Left lung (tissue), 10 donors: ENCODE measurements around the gene ITGB5. TPM values are rescaled to one million over a fixed set of nuclear protein-coding genes. Genes with fewer than 3 reads are reported as not detected.

Experiments used
- ATAC-seq: fragments of 200-7000 bp; cut with Tn5 transposase; one replicate; pipeline ENCODE4 v1.9.1; 2020; ENCODE audit warnings: moderate library complexity
- DNase-seq, 4 donors: peaks; one replicate each; pipeline ENCODE4 v3.0.0-alpha.2; 2013 to 2020
- H3K27ac ChIP-seq, 2 donors: fragments of 200-600 bp; sonication (generic) in 1 of 2; one replicate each; pipeline versions ENCODE4 v1.5.0 to v1.8.0; 2020 to 2021
- H3K27me3 ChIP-seq, 2 donors: fragments of 200-600 bp; sonication (generic) in 1 of 2; one replicate each; pipeline versions ENCODE4 v1.5.0 to v1.8.0; 2020 to 2021
- H3K36me3 ChIP-seq, 2 donors: fragments of 200-600 bp; sonication (generic) in 1 of 2; one replicate each; pipeline versions ENCODE4 v1.5.0 to v1.8.0; 2020 to 2021
- H3K4me1 ChIP-seq, 2 donors: fragments of 200-600 bp; one replicate each; pipeline ENCODE4 v1.8.0; 2021
- H3K4me3 ChIP-seq, 2 donors: fragments of 200-600 bp; sonication (generic) in 1 of 2; one replicate each; pipeline versions ENCODE4 v1.5.0 to v1.8.0; 2020 to 2021; ENCODE audit warnings: mild to moderate bottlenecking in 1 of 2
- H3K9me3 ChIP-seq, 2 donors: fragments of 200-600 bp; sonication (generic) in 1 of 2; one replicate each; pipeline versions ENCODE4 v1.5.0 to v1.8.0; 2020 to 2021
- CTCF ChIP-seq, 2 donors: fragments of 200-600 bp; sonication (generic) in 1 of 2; IDR thresholded peaks; one replicate each; pipeline versions ENCODE4 v1.5.0 to v1.8.0; 2021; ENCODE audit warnings: antibody characterized with exemption in 2 of 2
- intact Hi-C, 2 donors: fragments of 100-400 bp; cut with DNase I; formaldehyde crosslinking; loops; one replicate each; pipeline versions ENCODE4 v1.11.2 to v1.14.2; 2022
- polyA plus RNA-seq, 6 donors: library from polyadenylated mRNA; unstranded; fragments of 120-200 nt; gene quantifications; one replicate each; pipeline ENCODE4 v1.2.1, GENCODE V29; 2013; ENCODE audit not compliant: insufficient read length in 6 of 6
- total RNA-seq, 2 donors: library from RNA; stranded (reverse); fragmentation: NEBNext Ultra II Directional; extraction: Animal tissue kit (Norgen Biotek cat#: 25700); gene quantifications; one replicate each; pipeline ENCODE4 v1.2.1, GENCODE V29; 2021
- donor health status: DM: no; HTN: yes; CAD: no.
- donor health status: DM: no; HTN: no; CAD: no.

The ITGB5 gene
- total and polyA plus RNA-seq, 8 donors = 54.8 to 142 (median 67.4) TPM

DNA sequence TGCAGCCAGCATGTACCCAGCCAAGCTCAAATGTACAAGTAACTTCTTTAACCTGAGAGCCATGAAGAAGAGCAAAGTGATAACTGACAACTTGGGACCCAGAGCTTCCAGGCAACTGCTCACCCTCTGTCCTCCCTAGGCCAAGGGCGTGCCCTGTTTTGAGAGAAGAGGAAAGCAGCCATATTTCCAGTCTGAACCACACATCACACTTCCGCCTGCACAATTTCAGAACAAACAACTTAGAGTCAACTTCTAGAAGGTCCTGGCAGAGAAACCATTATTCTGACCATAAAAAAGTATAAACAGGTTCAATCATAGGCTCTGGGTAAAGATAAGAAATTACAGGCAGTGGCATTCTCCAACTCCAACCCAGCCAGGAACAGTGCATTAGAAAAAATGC lies 50.1 kb downstream of the ITGB5 start:
- no peak for DNase-seq
- Histone ChIP-seq H3K27ac (peak overlapping the region; percentile 58 to 77), H3K4me3 (no peak overlapping the region), H3K4me1 (peaks cover 12 to 45% of the 10 kb centered on the region in 2 donors), H3K27me3 (no peaks in the 10 kb centered on the region), H3K36me3 (no peaks in the 10 kb centered on the region), H3K9me3 (no peaks in the 10 kb centered on the region)
- no peak for TF ChIP-seq CTCF (IDR thresholded peaks at IDR 0.05)
- intact Hi-C loops = no loop called here
- ATAC-seq = no peak

DNA sequence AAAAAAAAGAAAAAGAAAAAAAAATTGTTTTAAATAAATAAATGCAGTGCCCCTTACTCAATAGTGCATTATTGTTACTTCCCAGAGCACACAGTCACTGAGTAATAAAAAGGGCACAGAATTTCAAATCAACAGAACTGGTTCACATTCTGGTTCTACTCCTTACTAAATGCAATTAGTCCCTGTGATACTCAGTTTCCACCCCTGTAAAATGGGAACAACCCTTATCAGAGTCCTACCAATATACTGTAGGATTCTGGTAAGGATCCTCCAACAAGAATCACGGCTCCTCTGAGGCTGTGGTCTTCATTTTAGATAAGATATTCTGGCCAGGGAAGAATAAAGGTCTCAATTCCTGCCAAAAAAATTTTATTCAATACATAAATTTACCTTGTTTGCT lies 50.7 kb downstream of the ITGB5 start:
- TF ChIP-seq CTCF (IDR thresholded peaks at IDR 0.05) = no peak
- intact Hi-C loops = no loop called here
- DNase-seq = no peak
- H3K4me3 ChIP-seq = no peak overlapping the region
- ATAC-seq = no peak
- H3K27ac ChIP-seq = peak overlapping the region; percentile 58 to 77
- no peaks in the 10 kb centered on the region for H3K27me3 ChIP-seq
- H3K9me3 ChIP-seq = no peaks in the 10 kb centered on the region
- no peaks in the 10 kb centered on the region for H3K36me3 ChIP-seq
- H3K4me1 ChIP-seq = peaks cover 12 to 45% of the 10 kb centered on the region in 2 donors

- no peaks in the 10 kb centered on the region for H3K9me3 ChIP-seq
- H3K4me1 ChIP-seq = peaks cover 12 to 51% of the 10 kb centered on the region in 2 donors
- H3K27ac ChIP-seq = peak overlapping the region; percentile 20 to 77
- no peaks in the 10 kb centered on the region for H3K36me3 ChIP-seq
- DNase-seq = peak in 2 of 4 donors; percentile 56 to 69
- no peak for TF ChIP-seq CTCF (IDR thresholded peaks at IDR 0.05)
- H3K27me3 ChIP-seq = no peaks in the 10 kb centered on the region
- ATAC-seq = peak; percentile 64
- intact Hi-C loops = no loop called here
- H3K4me3 ChIP-seq = no peak overlapping the region
These were observed 52.1 kb downstream of the ITGB5 start for GRCh38 chr3:124834723-124835718.

- no peak for ATAC-seq
These were observed 53.3 kb downstream of the ITGB5 start for GRCh38 chr3:124833710-124834332.

More at GRCh38 chr3:124833710-124834332, 53.3 kb downstream of the ITGB5 start:
- peaks cover 12 to 61% of the 10 kb centered on the region in 2 donors for H3K4me1 ChIP-seq
- intact Hi-C loops = no loop called here
- H3K36me3 ChIP-seq = no peaks in the 10 kb centered on the region
- H3K27me3 ChIP-seq = no peaks in the 10 kb centered on the region
- peak overlapping the region; percentile 9 to 30 for H3K27ac ChIP-seq
- TF ChIP-seq CTCF (IDR thresholded peaks at IDR 0.05) = no peak
- no peak for DNase-seq
- H3K4me3 ChIP-seq = no peak overlapping the region
- no peaks in the 10 kb centered on the region for H3K9me3 ChIP-seq
